HepG2 (cell line): Measurements from ENCODE around the gene INAFM2.

Experiments
- CTCF ChIP-seq: sonication (generic); formaldehyde crosslinking; IDR thresholded peaks from 2 replicates; pipeline ENCODE4 v1.5.0; 2020; ENCODE audit warnings: mild to moderate bottlenecking, missing genetic modification reagents, moderate library complexity
- EZH2 ChIP-seq: conservative IDR thresholded peaks from 2 replicates; pipeline ENCODE4 v1.6.1; 2012; ENCODE audit warnings: mild to moderate bottlenecking, low read depth, low read length, moderate library complexity
- GABPA ChIP-seq, 2 experiments: IDR thresholded peaks; 2 replicates each; pipeline ENCODE4 v1.6.1; 2011 to 2016; ENCODE audit warnings: low read depth in 2 of 2, low read length in 1 of 2, missing biosample characterization in 1 of 2, missing genetic modification characterization in 1 of 2
- ZNF260 ChIP-seq: sonication (generic); formaldehyde crosslinking; IDR thresholded peaks from 2 replicates; pipeline ENCODE4 v1.4.0; 2020; ENCODE audit warnings: missing genetic modification reagents, low read depth, mild to moderate bottlenecking, borderline replicate concordance
- ZNF441 ChIP-seq: sonication (generic); formaldehyde crosslinking; IDR thresholded peaks from 2 replicates; pipeline ENCODE4 v1.7.0; 2021; ENCODE audit warnings: missing genetic modification reagents, borderline replicate concordance
- ZSCAN31 ChIP-seq: sonication (generic); formaldehyde crosslinking; IDR thresholded peaks from 2 replicates; pipeline ENCODE4 v1.5.0; 2020; ENCODE audit warnings: low read depth, mild to moderate bottlenecking, missing genetic modification reagents

GRCh38 chr15:40301467-40302179, 21.9 kb upstream of the INAFM2 start:
- TF ChIP-seq ZSCAN31 (CRISPR knock-in tag) (no peak), ZNF260 (CRISPR knock-in tag) (no peak), ZNF441 (CRISPR knock-in tag) (no peak), CTCF (CRISPR knock-in tag) (no peak), EZH2 (no peak), GABPA (IDR thresholded peaks at IDR 0.05; ENCODE audit: low read depth, low read length) (no peak), GABPA (CRISPR knock-in tag; IDR thresholded peaks at IDR 0.05; ENCODE audit: low read depth) (no peak)
